ENCODE measurements around the gene MAPK1.

Gene MAPK1

GRCh38 chr22:21707677-21708076 is 159.8 kb downstream of the MAPK1 start:
- no peak for DNase-seq (ENCODE audit: low read depth in 4 of 4, low spot score in 1 of 4)

Measured in stimulated activated CD4-positive, alpha-beta T cell treated with anti-CD3 and anti-CD28 coated beads, Interleukin-1b, Interleukin-23, amount 100 ng/mL, for 24 hours (primary cell).